ENCODE results near the gene CSNK1G3. TPM values are rescaled to one million over a fixed set of nuclear protein-coding genes. Genes with fewer than 3 reads are reported as not detected.
A peak's percentile ranks its signal among the peaks of the same experiment; 100 is the strongest.

Gene CSNK1G3
- total RNA-seq, 4 donors from 2014 or later: 17.4 to 82.6 (median 42.5) TPM

GRCh38 chr5:123512611-123513461 lies 859 bp downstream of the CSNK1G3 start:
- Histone ChIP-seq H3K27ac (peak overlapping the region; percentile 91 to 98 (median 96)), H3K36me3 (no peaks in the 10 kb centered on the region), H3K27me3 (no peaks in the 10 kb centered on the region), H3K9me3 (no peaks in the 10 kb centered on the region), H3K4me1 (peaks cover 0 to 40% (median 20%) of the 10 kb centered on the region in 3 donors), H3K4me3 (peak overlapping the region; percentile 84 to 97 (median 90))
- intact Hi-C loops (cut with DNase I): loop anchor here (5.0 kb wide), 1 partner anchor 91 kb away; the partner anchor contains the start of gene CEP120
- WGBS, 2 donors: 0 to 1% methylated on average over 8 to 17 of the region's 50 CpGs
- no peak for DNase-seq
- TF ChIP-seq CTCF (IDR thresholded peaks at IDR 0.05) (no peak), POLR2A (IDR thresholded peaks at IDR 0.05) (no peak)

- no peaks in the 10 kb centered on the region for H3K27me3 ChIP-seq
- H3K9me3 ChIP-seq: no peaks in the 10 kb centered on the region
- TF ChIP-seq CTCF (IDR thresholded peaks at IDR 0.05): no peak
- TF ChIP-seq POLR2A (IDR thresholded peaks at IDR 0.05): no peak
- H3K27ac ChIP-seq: no peak overlapping the region
- peaks cover 0 to 48% (median 20%) of the 10 kb centered on the region in 3 donors for H3K4me1 ChIP-seq
- H3K4me3 ChIP-seq: no peak overlapping the region
- H3K36me3 ChIP-seq: no peaks in the 10 kb centered on the region
- DNase-seq: no peak
- intact Hi-C loops (cut with DNase I): loop anchor here (5.0 kb wide), 1 partner anchor 92 kb away; the partner anchor contains the start of gene CEP120
- 72 to 73% methylated on average over 5 of the region's 5 CpGs for WGBS, 2 donors
These were observed 2.8 kb downstream of the CSNK1G3 start for GRCh38 chr5:123514615-123515355.

DNA sequence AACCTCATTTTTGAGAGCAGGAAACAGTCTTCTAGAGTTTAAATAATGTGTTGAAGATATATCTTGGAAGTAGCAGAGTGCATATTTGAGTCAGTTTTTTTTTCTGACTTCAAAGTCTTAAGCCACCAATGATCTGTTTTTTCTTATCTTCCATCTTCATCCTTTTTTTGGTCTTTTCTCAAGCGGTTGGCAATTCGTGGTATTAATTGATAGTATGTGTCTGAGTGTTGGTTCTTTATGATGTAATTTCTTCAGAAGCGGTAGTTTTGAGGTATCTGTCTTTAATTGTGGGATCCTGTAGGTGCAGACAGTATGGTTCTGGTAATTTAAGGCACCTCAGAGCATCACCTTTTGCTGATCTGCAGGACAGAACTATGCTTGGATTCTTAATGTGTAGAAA lies 3.9 kb downstream of the CSNK1G3 start:
- peaks cover 0 to 48% (median 19%) of the 10 kb centered on the region in 3 donors for H3K4me1 ChIP-seq
- WGBS, 2 donors: 62 to 72% methylated on average over 3 of the region's 3 CpGs
- TF ChIP-seq POLR2A (IDR thresholded peaks at IDR 0.05) (no peak), CTCF (IDR thresholded peaks at IDR 0.05) (no peak)

DNA sequence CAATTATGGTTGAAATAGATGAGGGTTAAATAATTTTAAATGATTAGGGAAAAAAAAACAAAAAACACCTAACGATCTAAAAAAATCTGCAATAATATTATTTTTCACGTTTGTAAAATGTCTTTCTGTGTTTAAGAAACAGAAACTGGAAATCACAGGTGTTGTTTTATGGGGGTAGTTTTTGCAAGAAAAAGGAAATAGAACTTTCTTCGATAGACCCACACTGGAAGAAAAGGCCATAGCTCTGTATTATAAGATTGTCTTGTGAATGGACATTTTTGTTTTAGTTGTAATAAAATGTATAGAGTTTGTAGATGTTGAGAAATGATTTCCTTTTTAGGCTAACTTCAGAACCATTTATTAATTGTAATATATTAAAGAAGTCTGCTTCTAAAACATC lies 5.5 kb downstream of the CSNK1G3 start:
- DNase-seq: no peak
- Histone ChIP-seq H3K9me3 (no peaks in the 10 kb centered on the region), H3K36me3 (no peaks in the 10 kb centered on the region), H3K27me3 (no peaks in the 10 kb centered on the region), H3K27ac (no peak overlapping the region), H3K4me3 (no peak overlapping the region), H3K4me1 (peaks cover 0 to 45% (median 13%) of the 10 kb centered on the region in 3 donors)
- intact Hi-C loops (cut with DNase I): no loop called here
- WGBS, 2 donors: 73 to 83% methylated on average over 3 of the region's 3 CpGs
- no peak for TF ChIP-seq CTCF (IDR thresholded peaks at IDR 0.05)

More for the DNA sequence above, 3.9 kb downstream of the CSNK1G3 start:
- no peak overlapping the region for H3K27ac ChIP-seq
- no peaks in the 10 kb centered on the region for H3K9me3 ChIP-seq
- intact Hi-C loops (cut with DNase I): no loop called here
- no peak for DNase-seq
- H3K36me3 ChIP-seq: no peaks in the 10 kb centered on the region
- no peaks in the 10 kb centered on the region for H3K27me3 ChIP-seq
- H3K4me3 ChIP-seq: no peak overlapping the region

GRCh38 chr5:123518111-123518510 lies 6.1 kb downstream of the CSNK1G3 start:
- intact Hi-C loops (cut with DNase I): no loop called here
- H3K27me3 ChIP-seq: no peaks in the 10 kb centered on the region
- DNase-seq: no peak
- no peaks in the 10 kb centered on the region for H3K36me3 ChIP-seq
- TF ChIP-seq CTCF (IDR thresholded peaks at IDR 0.05) (no peak), POLR2A (IDR thresholded peaks at IDR 0.05) (no peak)
- no peak overlapping the region for H3K27ac ChIP-seq
- H3K4me3 ChIP-seq: no peak overlapping the region
- peaks cover 0 to 43% (median 13%) of the 10 kb centered on the region in 3 donors for H3K4me1 ChIP-seq
- no peaks in the 10 kb centered on the region for H3K9me3 ChIP-seq
